HG02610 (cell line): ENCODE results near the gene DUS3L.
"Not testable (repeated sequence)": the region's sequence is repeated elsewhere in the genome, so short reads cannot be mapped to it uniquely, and the experiment has no call there.

ENCODE experiments used
- ATAC-seq: cut with Tn5 transposase; IDR thresholded peaks from one replicate; pipeline ENCODE4 v1.9.1; 2021; ENCODE audit warnings: mild to moderate bottlenecking, moderate library complexity; ENCODE audit not compliant: unreplicated experiment

DUS3L gene

GRCh38 chr19:5801796-5802619, 11.0 kb upstream of the DUS3L start:
- no peak for ATAC-seq

- ATAC-seq: no peak
These were observed 9.7 kb upstream of the DUS3L start for GRCh38 chr19:5800361-5801270.

GRCh38 chr19:5799247-5800241, 8.6 kb upstream of the DUS3L start:
- ATAC-seq: no peak

GRCh38 chr19:5798244-5798643, 7.3 kb upstream of the DUS3L start:
- ATAC-seq: no peak

- ATAC-seq: no peak
These were observed 4.5 kb upstream of the DUS3L start for GRCh38 chr19:5795382-5795919.

- no peak for ATAC-seq
These were observed 2.2 kb upstream of the DUS3L start for GRCh38 chr19:5793188-5793587.

- no peak for ATAC-seq
These were observed 1.3 kb upstream of the DUS3L start for GRCh38 chr19:5792224-5792623.

GRCh38 chr19:5789886-5790558, 941 bp downstream of the DUS3L start:
- ATAC-seq: no peak

GRCh38 chr19:5789351-5789761, 1.6 kb downstream of the DUS3L start:
- ATAC-seq: no peak

GRCh38 chr19:5788422-5788821, 2.5 kb downstream of the DUS3L start:
- no peak for ATAC-seq

GRCh38 chr19:5787409-5788182, 3.4 kb downstream of the DUS3L start:
- ATAC-seq: no peak

- ATAC-seq: no peak
These were observed 4.2 kb downstream of the DUS3L start for GRCh38 chr19:5786593-5787408.

- no peak for ATAC-seq
These were observed 5.5 kb downstream of the DUS3L start for GRCh38 chr19:5785423-5785822.

GRCh38 chr19:5784581-5785147, 6.3 kb downstream of the DUS3L start, which contains the start of gene PRR22:
PRR22 (minus strand) TSS chr19:5784746; CDS start chr19:5784660, 86 bp downstream.
- no peak for ATAC-seq

- ATAC-seq: no peak
These were observed 7.7 kb downstream of the DUS3L start for GRCh38 chr19:5782945-5783919.

- ATAC-seq: no peak
These were observed 8.6 kb downstream of the DUS3L start for GRCh38 chr19:5782322-5782721.

GRCh38 chr19:5780916-5781315, 10.0 kb downstream of the DUS3L start:
- not testable (repeated sequence) for ATAC-seq
